Measurements from ENCODE around the gene FOSB. TPM values are rescaled to one million over a fixed set of nuclear protein-coding genes. Genes with fewer than 3 reads are reported as not detected.

The FOSB gene
- total and polyA plus RNA-seq, 7 experiments from 2014 or later, result 2.1 to 1,925 (median 19.3) TPM

DNA sequence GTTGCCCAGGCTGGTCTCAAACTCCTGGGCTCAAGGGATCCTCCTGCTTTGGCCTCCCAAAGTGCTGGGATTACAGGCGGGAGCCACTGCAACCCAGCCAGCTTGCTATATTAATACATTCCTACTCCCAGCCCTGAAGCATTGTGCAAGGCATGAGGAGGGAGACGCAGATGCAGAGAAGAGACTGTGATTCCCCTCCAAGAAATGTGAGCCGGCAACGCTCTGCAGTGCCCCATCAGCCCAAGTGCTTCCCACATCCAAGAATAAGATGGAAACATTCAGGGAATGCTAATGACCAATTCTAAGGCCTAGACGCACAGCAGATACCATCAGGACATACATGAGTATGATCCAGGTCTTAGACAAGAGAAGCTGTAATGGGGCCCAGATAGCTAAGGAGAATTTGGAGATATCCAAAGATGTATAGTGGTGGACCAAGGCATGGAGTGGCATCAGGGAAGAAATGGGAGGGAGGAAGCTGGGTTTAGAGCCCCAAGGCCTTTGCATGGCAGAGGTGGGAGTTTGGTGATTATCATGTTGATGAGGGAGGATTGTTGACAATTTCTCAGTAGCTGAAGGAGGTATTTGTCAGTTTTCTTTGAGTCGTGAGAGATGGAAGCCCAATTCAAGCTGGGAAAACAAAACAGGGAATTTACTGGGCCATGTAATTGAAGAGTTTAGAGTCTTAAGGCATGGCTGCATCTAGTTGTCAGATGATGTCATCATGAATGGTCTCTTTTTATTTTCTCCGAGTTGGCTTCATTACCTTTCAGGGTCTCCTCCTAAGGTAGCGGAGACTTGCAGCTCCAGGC is 33.3 kb downstream of the FOSB start:
- ChIA-PET POLR2A (interaction anchor here (0.6 kb wide), 1 partner anchor 69 kb away, joined by 4 read pairs; no protein-coding TSS in a partner anchor), CTCF (interaction anchor here (0.6 to 1.1 kb wide), 3 partner anchors 22 to 156 kb away, joined by 3 read pairs; no protein-coding TSS in a partner anchor)
- Mint-ChIP-seq H3K27ac (peak overlapping the region in 3 of 9 donors; percentile 54 to 65 (median 64)), H3K9me3 (no peaks in the 10 kb centered on the region), H3K36me3 (peaks cover 0 to 11% (median 4%) of the 10 kb centered on the region in 5 donors), H3K27me3 (peaks cover 0 to 23% (median 0%) of the 10 kb centered on the region in 5 donors), H3K4me1 (peaks cover 30 to 48% (median 41%) of the 10 kb centered on the region in 7 donors), H3K4me3 (peak overlapping the region in 4 of 10 donors; percentile 31 to 51 (median 44))
- H3K36me3 ChIP-seq (ENCODE audit: control insufficient read depth in 2 of 3, insufficient read depth in 3 of 3, low read length in 3 of 3), result no peaks in the 10 kb centered on the region
- intact Hi-C loops (cut with micrococcal nuclease), result no loop called here
- no peaks in the 10 kb centered on the region for H3K27me3 ChIP-seq (ENCODE audit: control insufficient read depth in 2 of 2, insufficient read depth in 2 of 2, low read length in 2 of 2)
- H3K9me3 ChIP-seq (ENCODE audit: control insufficient read depth in 2 of 3, low read length in 3 of 3), result no peaks in the 10 kb centered on the region
- DNase-seq (no peak), ATAC-seq (no peak)
- no peak overlapping the region for H3K27ac ChIP-seq (ENCODE audit: low read depth, low read length)
- H3K4me1 ChIP-seq (ENCODE audit: control insufficient read depth in 2 of 2, insufficient read depth in 2 of 2, low read length in 2 of 2), result peaks cover 27 to 36% of the 10 kb centered on the region in 2 donors
- H3K4me3 ChIP-seq (ENCODE audit: low read length), result no peak overlapping the region

DNA sequence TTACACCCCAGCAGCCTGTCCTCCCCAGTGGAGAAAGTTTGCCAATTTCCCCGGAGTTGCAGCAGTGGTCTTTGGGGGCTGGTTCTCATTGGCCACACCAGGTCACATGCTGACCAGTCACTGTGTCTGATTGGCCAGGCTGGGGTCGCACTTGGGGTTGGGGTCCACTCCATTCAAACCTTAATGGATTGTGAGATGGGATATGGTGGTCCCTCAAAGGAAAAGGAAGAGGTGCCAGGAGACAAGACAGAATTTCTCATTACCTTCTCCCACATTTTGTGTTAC is 33.9 kb downstream of the FOSB start:
- DNase-seq (no peak), ATAC-seq (no peak)
- POLR2A ChIA-PET, result interaction anchor here (0.6 kb wide), 1 partner anchor 70 kb away, joined by 4 read pairs; no protein-coding TSS in a partner anchor
- Mint-ChIP-seq H3K4me3 (no peak overlapping the region), H3K4me1 (peaks cover 30 to 51% (median 40%) of the 10 kb centered on the region in 7 donors), H3K9me3 (no peaks in the 10 kb centered on the region), H3K27me3 (peaks cover 0 to 22% (median 0%) of the 10 kb centered on the region in 5 donors), H3K27ac (peak overlapping the region in 1 of 9 donors; percentile 44), H3K36me3 (peaks cover 0 to 11% (median 4%) of the 10 kb centered on the region in 5 donors)
- CTCF ChIA-PET, result interaction anchor here (1.0 to 1.1 kb wide), 2 partner anchors 23 to 56 kb away, joined by 3 read pairs; no protein-coding TSS in a partner anchor
- no peaks in the 10 kb centered on the region for H3K36me3 ChIP-seq (ENCODE audit: control insufficient read depth in 2 of 3, insufficient read depth in 3 of 3, low read length in 3 of 3)
- H3K27me3 ChIP-seq (ENCODE audit: control insufficient read depth in 2 of 2, insufficient read depth in 2 of 2, low read length in 2 of 2), result no peaks in the 10 kb centered on the region
- no peaks in the 10 kb centered on the region for H3K9me3 ChIP-seq (ENCODE audit: control insufficient read depth in 2 of 3, low read length in 3 of 3)
- intact Hi-C loops (cut with micrococcal nuclease), result no loop called here
- peaks cover 25 to 33% of the 10 kb centered on the region in 2 donors for H3K4me1 ChIP-seq (ENCODE audit: control insufficient read depth in 2 of 2, insufficient read depth in 2 of 2, low read length in 2 of 2)
- no peak overlapping the region for H3K4me3 ChIP-seq (ENCODE audit: low read length)
- no peak overlapping the region for H3K27ac ChIP-seq (ENCODE audit: low read depth, low read length)

DNA sequence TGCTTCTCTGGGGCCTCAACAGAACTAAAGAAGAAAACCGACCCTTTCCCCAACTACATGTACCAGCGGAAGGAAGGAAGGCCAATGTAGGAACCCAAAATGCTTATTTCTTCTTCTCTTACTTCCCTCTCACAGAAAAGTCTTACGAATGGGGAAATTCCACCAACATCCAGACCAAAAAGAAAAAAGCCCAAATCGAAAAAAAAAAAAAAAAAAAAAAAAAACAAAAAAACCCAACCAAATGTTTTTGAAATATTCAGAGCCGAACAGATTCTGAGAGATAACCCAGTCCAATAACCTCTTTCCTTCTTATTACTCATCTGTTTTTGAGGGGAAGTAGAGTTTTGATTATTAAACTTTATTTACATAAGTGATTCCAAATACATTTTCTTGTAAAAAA is 34.3 kb downstream of the FOSB start:
- Histone ChIP-seq H3K36me3 (ENCODE audit: control insufficient read depth in 2 of 3, insufficient read depth in 3 of 3, low read length in 3 of 3) (no peaks in the 10 kb centered on the region), H3K9me3 (ENCODE audit: control insufficient read depth in 2 of 3, low read length in 3 of 3) (no peaks in the 10 kb centered on the region), H3K27me3 (ENCODE audit: control insufficient read depth in 2 of 2, insufficient read depth in 2 of 2, low read length in 2 of 2) (no peaks in the 10 kb centered on the region), H3K4me3 (ENCODE audit: low read length) (no peak overlapping the region), H3K4me1 (ENCODE audit: control insufficient read depth in 2 of 2, insufficient read depth in 2 of 2, low read length in 2 of 2) (peaks cover 27 to 31% of the 10 kb centered on the region in 2 donors), H3K27ac (ENCODE audit: low read depth, low read length) (no peak overlapping the region)
- H3K4me1 Mint-ChIP-seq, result peaks cover 26 to 47% (median 37%) of the 10 kb centered on the region in 7 donors
- CTCF ChIA-PET, result interaction anchor here (1.0 to 1.1 kb wide), 2 partner anchors 23 to 57 kb away, joined by 3 read pairs; no protein-coding TSS in a partner anchor
- H3K27ac Mint-ChIP-seq, result peak overlapping the region in 1 of 9 donors; percentile 9
- H3K4me3 Mint-ChIP-seq, result no peak overlapping the region
- intact Hi-C loops (cut with micrococcal nuclease), result no loop called here
- H3K36me3 Mint-ChIP-seq, result peaks cover 0 to 11% (median 4%) of the 10 kb centered on the region in 5 donors
- ATAC-seq, result no peak
- POLR2A ChIA-PET, result interaction anchor here (0.6 kb wide), 1 partner anchor 70 kb away, joined by 4 read pairs; no protein-coding TSS in a partner anchor
- DNase-seq, result no peak
- peaks cover 0 to 20% (median 0%) of the 10 kb centered on the region in 5 donors for H3K27me3 Mint-ChIP-seq
- H3K9me3 Mint-ChIP-seq, result no peaks in the 10 kb centered on the region

DNA sequence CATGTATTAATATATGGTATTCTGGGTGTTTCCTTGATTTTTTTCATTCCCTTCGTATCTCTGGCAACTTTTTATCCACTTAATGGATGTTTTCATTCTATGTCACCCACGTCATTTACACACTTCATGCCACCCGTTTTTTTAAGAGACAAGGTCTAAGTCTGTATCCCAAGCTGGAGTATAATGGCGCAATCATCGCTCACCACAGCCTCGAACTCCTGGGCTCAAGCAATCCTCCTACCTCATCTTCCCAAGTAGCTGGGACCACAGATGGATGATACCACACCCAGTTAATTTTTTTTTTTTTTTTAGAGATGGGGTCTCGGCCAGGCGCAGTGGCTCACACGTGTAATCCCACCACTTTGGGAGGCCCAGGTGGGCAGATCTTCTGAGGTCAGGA is 36.1 kb downstream of the FOSB start:
- Mint-ChIP-seq H3K27ac (peak overlapping the region in 1 of 9 donors; percentile 41), H3K4me3 (no peak overlapping the region), H3K9me3 (no peaks in the 10 kb centered on the region), H3K27me3 (peaks cover 0 to 11% (median 0%) of the 10 kb centered on the region in 5 donors), H3K4me1 (peaks cover 21 to 35% (median 25%) of the 10 kb centered on the region in 7 donors), H3K36me3 (peaks cover 0 to 11% (median 4%) of the 10 kb centered on the region in 5 donors)
- H3K27me3 ChIP-seq (ENCODE audit: control insufficient read depth in 2 of 2, insufficient read depth in 2 of 2, low read length in 2 of 2), result no peaks in the 10 kb centered on the region
- DNase-seq, result no peak
- H3K4me1 ChIP-seq (ENCODE audit: control insufficient read depth in 2 of 2, insufficient read depth in 2 of 2, low read length in 2 of 2), result peaks cover 12 to 19% of the 10 kb centered on the region in 2 donors
- H3K4me3 ChIP-seq (ENCODE audit: low read length), result no peak overlapping the region
- H3K27ac ChIP-seq (ENCODE audit: low read depth, low read length), result no peak overlapping the region
- POLR2A ChIA-PET, result interaction anchor here (0.8 to 1.0 kb wide), 2 partner anchors 67 to 174 kb away, joined by 5 to 6 read pairs; no protein-coding TSS in a partner anchor
- peaks cover 0 to 3% (median 0%) of the 10 kb centered on the region in 3 experiments for H3K36me3 ChIP-seq (ENCODE audit: control insufficient read depth in 2 of 3, insufficient read depth in 3 of 3, low read length in 3 of 3)
- CTCF ChIA-PET, result interaction anchor here (3.3 kb wide), 1 partner anchor 138 kb away, joined by 15 read pairs; no protein-coding TSS in a partner anchor
- ATAC-seq, result no peak
- intact Hi-C loops (cut with micrococcal nuclease), result no loop called here
- H3K9me3 ChIP-seq (ENCODE audit: control insufficient read depth in 2 of 3, low read length in 3 of 3), result no peaks in the 10 kb centered on the region

DNA sequence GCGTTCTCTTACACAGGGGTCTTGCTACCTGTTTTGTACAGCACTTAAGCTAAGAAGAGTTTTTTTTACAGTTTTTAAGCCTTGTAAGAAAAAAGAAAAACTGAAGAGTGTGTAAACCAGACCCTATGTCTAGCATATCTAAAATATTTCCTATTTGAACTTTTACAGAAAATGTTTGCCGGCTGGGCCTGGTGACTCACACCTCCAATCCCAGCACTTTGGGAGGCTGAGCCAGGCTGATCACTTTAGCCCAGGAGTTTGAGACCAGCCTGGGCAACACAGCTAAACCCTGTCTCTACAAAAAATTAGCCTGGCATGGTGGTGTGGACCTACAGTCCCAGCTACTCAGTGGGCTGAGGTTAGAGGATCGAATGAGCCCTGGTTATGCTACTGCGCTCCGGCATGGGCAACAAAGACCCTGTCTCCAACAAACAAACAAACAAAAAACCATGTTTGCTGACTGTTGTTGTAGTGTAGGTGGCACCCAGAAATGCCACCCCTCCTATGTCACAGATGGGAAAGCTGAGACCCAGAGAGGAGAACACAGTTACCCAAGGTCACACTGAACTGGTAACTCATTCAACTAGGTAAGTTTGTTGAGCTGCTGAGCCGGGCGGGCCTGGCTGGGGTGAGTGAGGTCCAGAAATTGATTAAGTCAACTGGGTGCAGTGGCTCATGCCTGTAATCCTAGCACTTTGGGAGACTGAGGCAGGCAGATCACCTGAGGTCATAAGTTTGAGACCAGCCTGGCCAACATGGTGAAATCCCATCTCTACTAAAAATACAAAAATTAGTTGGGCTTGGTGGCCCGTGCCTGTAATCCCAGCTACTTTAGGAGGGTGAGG is 37.6 kb downstream of the FOSB start:
- POLR2A ChIA-PET, result interaction anchor here (0.6 to 1.5 kb wide), 9 partner anchors 8 to 1211 kb away, joined by 3 to 7 read pairs (median 4); partner anchors contain the start of genes FOSB and PRKD2
- H3K4me3 ChIP-seq (ENCODE audit: low read length), result no peak overlapping the region
- peak overlapping the region; percentile 73 to 96 (median 92) for H3K4me3 Mint-ChIP-seq
- peaks cover 0 to 4% (median 0%) of the 10 kb centered on the region in 5 donors for H3K27me3 Mint-ChIP-seq
- intact Hi-C loops (cut with micrococcal nuclease), result no loop called here
- peaks cover 25 to 40% (median 28%) of the 10 kb centered on the region in 7 donors for H3K4me1 Mint-ChIP-seq
- H3K9me3 Mint-ChIP-seq, result no peaks in the 10 kb centered on the region
- H3K27ac Mint-ChIP-seq, result peak overlapping the region; percentile 67 to 98 (median 94)
- peaks cover 0 to 3% (median 0%) of the 10 kb centered on the region in 3 experiments for H3K36me3 ChIP-seq (ENCODE audit: control insufficient read depth in 2 of 3, insufficient read depth in 3 of 3, low read length in 3 of 3)
- ATAC-seq (no peak), DNase-seq (no peak)
- CTCF ChIA-PET, result interaction anchor here (0.6 to 3.3 kb wide), 10 partner anchors 11 to 137 kb away, joined by 3 to 15 read pairs (median 4); partner anchors contain the start of gene FOSB
- no peaks in the 10 kb centered on the region for H3K27me3 ChIP-seq (ENCODE audit: control insufficient read depth in 2 of 2, insufficient read depth in 2 of 2, low read length in 2 of 2)
- H3K27ac ChIP-seq (ENCODE audit: low read depth, low read length), result peak overlapping the region; percentile 87
- peaks cover 14 to 16% of the 10 kb centered on the region in 2 donors for H3K4me1 ChIP-seq (ENCODE audit: control insufficient read depth in 2 of 2, insufficient read depth in 2 of 2, low read length in 2 of 2)
- H3K9me3 ChIP-seq (ENCODE audit: control insufficient read depth in 2 of 3, low read length in 3 of 3), result no peaks in the 10 kb centered on the region
- H3K36me3 Mint-ChIP-seq, result peaks cover 0 to 11% (median 4%) of the 10 kb centered on the region in 5 donors

DNA sequence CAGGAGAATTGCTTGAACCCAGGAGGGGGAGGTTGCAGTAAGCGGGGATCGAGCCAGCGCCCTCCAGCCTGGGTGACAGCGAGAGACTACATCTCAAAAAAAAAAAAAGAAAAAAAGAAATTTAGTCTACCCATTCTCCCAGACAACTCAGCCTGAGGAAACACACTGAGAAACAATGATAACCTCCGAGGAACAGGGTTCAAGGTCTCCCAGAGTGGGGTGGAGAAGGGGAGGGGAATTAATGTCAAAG is 38.1 kb downstream of the FOSB start:
- no peaks in the 10 kb centered on the region for H3K27me3 ChIP-seq (ENCODE audit: control insufficient read depth in 2 of 2, insufficient read depth in 2 of 2, low read length in 2 of 2)
- ATAC-seq (no peak), DNase-seq (no peak)
- H3K27ac ChIP-seq (ENCODE audit: low read depth, low read length), result peak overlapping the region; percentile 87
- intact Hi-C loops (cut with micrococcal nuclease), result loop anchor here (1.0 to 2.0 kb wide), 16 partner anchors 9 to 380 kb away; partner anchors contain the start of genes BLOC1S3 (in 2 of the 2), RTN2 (in 2 of the 2), TRAPPC6A (in 2 of the 2) and FBXO46 (in 1 of the 2)
- H3K4me1 Mint-ChIP-seq, result peaks cover 27 to 42% (median 31%) of the 10 kb centered on the region in 7 donors
- no peaks in the 10 kb centered on the region for H3K9me3 Mint-ChIP-seq
- no peaks in the 10 kb centered on the region for H3K9me3 ChIP-seq (ENCODE audit: control insufficient read depth in 2 of 3, low read length in 3 of 3)
- peaks cover 14 to 18% of the 10 kb centered on the region in 2 donors for H3K4me1 ChIP-seq (ENCODE audit: control insufficient read depth in 2 of 2, insufficient read depth in 2 of 2, low read length in 2 of 2)
- H3K27ac Mint-ChIP-seq, result peak overlapping the region; percentile 67 to 98 (median 94)
- peak overlapping the region; percentile 73 to 96 (median 92) for H3K4me3 Mint-ChIP-seq
- POLR2A ChIA-PET, result interaction anchor here (0.7 to 1.5 kb wide), 7 partner anchors 8 to 413 kb away, joined by 3 to 7 read pairs (median 4); partner anchors contain the start of gene FOSB
- peaks cover 0 to 3% (median 0%) of the 10 kb centered on the region in 3 experiments for H3K36me3 ChIP-seq (ENCODE audit: control insufficient read depth in 2 of 3, insufficient read depth in 3 of 3, low read length in 3 of 3)
- H3K27me3 Mint-ChIP-seq, result peaks cover 0 to 4% (median 0%) of the 10 kb centered on the region in 5 donors
- H3K4me3 ChIP-seq (ENCODE audit: low read length), result peak overlapping the region; percentile 99
- CTCF ChIA-PET, result interaction anchor here (0.6 to 3.3 kb wide), 9 partner anchors 11 to 136 kb away, joined by 3 to 15 read pairs (median 5); partner anchors contain the start of gene FOSB
- H3K36me3 Mint-ChIP-seq, result peaks cover 0 to 11% (median 4%) of the 10 kb centered on the region in 5 donors
